Globus pallidus (tissue), 1 donor: ENCODE measurements around the gene THADA.
"Not testable (repeated sequence)": the region's sequence is repeated elsewhere in the genome, so short reads cannot be mapped to it uniquely, and the experiment has no call there.

Experiments used
- DNase-seq: peaks from one replicate; pipeline ENCODE4 v3.0.0-alpha.2; 2015; ENCODE audit warnings: low spot score

The THADA gene

DNA sequence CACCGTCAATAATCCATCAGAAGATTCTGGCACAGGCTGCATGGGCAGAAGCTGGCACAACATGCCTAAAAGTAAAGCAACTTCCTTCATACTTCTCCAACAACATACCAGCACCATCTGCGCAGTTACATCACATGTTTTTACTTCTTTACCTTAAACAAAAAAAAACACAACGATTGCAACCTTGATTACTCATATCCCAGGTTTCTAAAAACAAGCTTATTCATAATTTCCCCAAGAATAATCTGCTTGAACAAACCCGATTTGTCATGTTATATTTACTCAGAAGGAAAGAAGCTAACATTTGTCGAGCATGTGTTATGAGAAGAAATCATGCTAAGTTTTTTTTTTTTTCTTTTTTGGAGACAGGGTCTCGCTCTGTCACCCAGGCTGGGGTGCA lies 54.7 kb downstream of the THADA start:
- no peak for DNase-seq

DNA sequence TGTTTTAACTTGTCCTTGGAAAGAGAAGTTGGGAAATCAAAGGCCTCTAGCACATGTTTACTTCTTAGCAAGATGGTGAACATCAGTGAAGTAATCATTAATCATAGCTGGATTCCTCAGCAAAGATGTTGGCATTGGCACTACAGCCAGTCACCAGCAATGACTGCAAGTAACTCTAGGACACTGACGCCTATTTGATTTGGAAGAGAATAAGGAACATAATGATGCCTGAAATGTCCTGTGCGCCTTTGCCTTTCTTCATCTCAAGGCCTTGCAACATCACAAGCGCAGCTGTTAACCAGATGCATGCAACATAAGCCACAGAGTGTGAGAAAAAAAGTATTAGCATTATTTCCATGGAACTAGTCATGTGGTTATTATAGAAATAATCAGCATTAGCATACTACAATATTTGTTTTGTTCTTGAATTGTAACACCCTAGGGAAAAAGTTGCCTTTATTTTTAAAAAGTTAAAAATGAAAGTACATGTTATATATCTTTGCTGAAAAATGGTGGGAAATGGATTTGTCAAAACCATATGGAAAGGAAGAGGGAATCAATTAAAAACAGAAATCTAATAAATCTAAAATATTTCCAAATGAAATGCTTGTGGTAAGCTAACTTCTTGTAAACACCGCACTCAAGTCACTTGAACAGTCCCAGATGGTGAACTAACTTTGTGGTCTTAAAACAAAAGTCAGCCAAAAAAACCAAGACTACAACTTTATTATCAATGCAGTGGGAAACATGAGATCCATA lies 55.6 kb downstream of the THADA start:
- DNase-seq: no peak

DNA sequence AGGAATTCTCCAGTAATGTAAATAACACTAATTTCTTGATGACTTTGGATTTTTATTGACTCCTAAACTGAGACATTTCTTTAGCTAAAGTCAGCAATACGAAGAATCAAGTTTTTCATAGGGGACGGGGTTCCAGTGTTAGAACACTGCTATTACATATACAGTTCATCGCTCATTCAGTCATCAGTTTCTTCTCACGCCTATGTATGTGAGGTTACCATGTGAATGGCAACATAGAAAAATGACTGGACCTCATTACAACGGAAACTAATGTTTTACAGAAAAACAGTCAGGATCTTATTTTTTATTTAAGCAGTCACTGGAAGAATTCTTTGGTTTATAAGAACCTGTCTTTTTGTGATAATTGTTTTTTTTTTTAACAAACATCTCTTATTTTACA lies 56.4 kb downstream of the THADA start:
- DNase-seq: no peak

- DNase-seq: no peak
These were observed 57.7 kb downstream of the THADA start for GRCh38 chr2:43538034-43538670.

- DNase-seq: no peak
These were observed 58.7 kb downstream of the THADA start for GRCh38 chr2:43537137-43537536.

DNA sequence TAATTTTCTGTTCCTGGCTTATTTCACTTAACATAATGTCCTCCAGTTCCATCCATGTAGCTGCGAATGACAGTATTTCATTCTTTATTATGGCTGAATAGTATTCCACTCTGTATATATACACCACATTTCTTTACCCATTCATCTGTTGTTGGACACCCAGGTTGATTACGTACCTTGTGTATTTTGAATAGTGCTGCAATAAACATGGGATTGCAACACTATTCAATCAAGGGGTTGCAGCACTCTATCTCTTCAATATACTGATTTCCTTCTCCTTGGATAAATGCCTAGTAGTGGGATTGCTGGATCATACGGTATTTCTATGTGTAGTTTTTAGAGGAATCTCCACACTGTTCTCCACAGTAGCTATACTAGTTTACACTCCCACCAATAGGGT lies 61.3 kb downstream of the THADA start:
- no peak for DNase-seq

DNA sequence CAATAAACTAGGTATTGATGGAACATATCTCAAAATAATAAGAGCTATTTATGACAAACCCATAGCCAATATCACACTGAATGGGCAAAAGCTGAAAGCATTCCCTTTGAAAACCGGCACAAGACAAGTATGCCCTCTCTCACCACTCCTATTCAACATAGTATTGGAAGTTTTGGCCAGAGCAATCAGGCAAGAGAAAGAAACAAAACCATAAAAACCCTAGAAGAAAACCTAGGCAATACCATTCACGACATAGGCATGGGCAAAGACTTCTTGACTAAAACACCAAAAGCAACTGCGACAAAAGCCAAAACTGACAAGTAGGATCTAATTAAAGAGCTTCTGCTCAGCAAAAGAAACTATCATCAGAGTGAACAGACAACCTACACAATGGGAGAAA lies 63.3 kb downstream of the THADA start:
- DNase-seq: not testable (repeated sequence)

DNA sequence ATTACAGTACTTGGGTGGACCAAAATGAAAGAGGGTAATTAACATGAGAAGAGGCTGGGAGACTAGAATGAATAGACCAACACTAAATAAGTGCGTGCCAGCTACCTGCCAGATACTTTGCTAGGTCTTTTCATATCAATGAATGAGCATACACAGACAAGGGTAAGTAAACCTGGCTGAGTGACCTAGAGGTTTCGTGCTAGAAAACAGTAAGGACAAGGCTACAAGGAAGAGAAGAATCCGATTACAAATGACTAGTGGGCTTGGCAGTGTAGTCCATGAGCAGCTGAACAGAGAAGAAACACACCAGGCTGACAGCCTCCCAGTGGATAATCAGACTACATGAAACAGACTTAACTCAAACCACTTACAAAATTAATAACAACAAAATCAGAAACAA lies 64.6 kb downstream of the THADA start:
- no peak for DNase-seq

DNA sequence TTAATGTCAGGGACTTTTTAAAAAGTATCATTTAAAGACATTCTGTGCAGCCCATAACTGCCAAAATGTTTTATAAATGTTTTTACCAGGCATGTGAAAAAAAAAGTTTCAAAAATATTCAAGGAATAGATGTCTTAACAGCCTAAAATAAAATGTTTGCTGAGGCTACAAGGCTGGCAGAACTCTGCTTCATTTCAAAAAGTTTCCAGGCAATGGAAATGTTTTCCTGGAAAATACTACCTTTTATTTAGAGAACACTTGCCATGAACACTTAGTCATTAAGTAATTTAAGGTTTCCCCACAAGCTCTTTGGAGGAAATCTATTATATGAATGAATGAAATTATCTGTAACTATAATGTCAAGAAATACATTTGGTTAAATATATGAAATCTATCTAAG lies 68.8 kb downstream of the THADA start:
- no peak for DNase-seq

GRCh38 chr2:43525506-43525905 lies 70.3 kb downstream of the THADA start:
- DNase-seq: no peak

DNA sequence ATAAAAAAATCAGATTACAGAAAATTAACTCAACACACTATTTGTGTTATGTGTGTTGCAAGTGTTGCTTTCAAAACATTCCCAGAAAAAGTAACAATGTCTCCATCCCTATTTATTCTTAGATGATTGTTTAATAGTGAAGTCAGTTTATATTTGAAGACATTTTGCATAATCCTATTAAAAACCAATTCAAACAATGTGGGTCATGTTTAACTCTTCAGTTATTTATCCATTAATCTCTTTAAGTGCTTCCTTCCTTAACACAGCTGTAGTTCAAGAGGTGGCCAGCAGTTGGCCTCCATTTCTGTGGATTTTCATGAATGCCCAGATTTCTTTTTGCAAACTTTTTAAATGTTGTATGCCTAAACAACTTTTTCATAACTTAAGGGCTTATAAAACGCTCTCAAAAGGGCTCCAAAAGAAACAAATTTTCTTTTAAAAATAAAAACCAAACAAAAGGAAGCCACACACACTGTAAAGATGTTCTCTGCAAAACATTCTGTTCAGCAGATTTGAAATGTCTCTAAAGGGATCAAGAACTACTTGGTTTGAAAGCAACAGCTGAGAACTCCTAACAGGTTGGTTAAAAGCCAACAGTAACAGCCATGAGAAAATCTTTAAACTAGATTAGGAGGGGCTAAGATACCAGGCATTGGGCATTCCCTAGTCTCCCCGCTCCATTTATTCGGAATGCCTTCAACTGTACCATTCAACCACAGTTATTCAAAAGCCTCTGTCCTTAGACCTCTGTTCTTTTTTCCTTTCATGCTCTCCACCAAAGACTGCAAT lies 71.5 kb downstream of the THADA start:
- DNase-seq: no peak

GRCh38 chr2:43522177-43522576 lies 73.7 kb downstream of the THADA start:
- DNase-seq: no peak

DNA sequence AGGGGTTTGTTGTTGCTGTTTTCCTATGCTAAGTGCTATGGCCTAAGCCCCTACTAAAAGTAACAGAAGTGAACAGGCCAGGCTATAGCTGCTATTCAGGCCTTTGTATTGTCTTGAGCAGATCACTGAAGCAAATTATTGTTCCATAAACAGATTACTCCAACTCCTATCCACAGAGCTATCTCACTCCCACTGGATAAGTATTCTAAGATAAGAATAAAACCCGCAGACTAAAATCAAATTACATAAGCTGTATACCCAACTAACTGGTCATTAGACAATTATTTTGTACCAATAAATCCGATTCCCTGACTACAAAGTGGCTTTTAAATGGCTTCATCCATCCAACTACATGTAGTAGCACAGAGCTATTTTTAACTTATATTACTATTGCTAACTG lies 74.3 kb downstream of the THADA start:
- no peak for DNase-seq

GRCh38 chr2:43520919-43521318 lies 74.9 kb downstream of the THADA start:
- no peak for DNase-seq

- peak; percentile 18 for DNase-seq
These were observed 76.1 kb downstream of the THADA start for GRCh38 chr2:43519643-43520221.

GRCh38 chr2:43518718-43519117 lies 77.1 kb downstream of the THADA start:
- DNase-seq: no peak

DNA sequence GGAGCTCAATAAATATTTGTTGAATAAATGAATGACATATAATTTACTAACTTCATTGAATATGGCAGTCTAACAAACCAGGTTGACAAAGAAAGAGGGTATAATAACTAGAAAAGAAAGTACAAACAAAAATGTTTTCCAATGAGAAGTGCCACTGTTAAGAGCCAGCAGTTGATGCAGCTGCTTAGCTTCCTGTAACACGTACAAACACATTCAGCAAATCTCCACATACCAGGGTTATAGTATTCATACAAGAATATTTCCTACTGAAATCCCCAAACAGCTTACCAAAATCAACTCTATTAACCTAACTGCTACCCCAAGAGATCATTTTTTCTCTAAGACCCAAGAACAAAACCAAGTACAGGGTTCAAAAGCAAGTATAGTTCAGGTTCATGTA lies 77.7 kb downstream of the THADA start:
- no peak for DNase-seq

DNA sequence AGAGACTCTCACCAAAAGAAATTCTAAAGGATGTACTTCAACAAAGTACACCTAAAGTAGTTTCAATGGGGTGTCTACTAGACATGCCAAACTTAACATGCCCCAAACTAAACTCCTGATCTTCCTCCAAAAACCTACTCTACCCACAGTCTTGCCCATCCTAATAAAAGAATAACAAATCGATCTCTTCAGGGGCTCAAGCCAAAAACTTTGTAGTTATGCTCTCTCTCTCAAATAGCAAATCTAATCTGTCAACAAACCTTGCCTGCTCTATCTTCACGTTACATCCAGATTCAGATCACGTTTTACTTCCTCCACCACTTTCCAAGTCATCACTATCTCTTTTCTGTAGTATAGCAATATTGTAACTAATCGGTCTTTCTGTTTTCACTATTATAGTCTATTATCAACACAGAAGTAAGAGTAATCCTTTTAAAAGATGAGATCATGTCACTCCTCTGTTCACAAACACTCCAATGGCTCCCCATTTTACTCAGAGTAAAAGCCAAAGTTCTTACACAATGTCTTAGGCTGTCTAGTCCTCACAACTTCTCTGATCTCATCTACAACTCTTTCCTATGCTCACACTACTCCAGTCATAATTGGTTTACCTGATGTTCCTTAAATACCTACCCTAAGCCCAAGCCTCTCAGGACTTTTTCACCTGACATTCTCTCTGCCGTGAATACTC lies 79.9 kb downstream of the THADA start:
- no peak for DNase-seq

- DNase-seq: no peak
These were observed 80.6 kb downstream of the THADA start for GRCh38 chr2:43515248-43515647.

DNA sequence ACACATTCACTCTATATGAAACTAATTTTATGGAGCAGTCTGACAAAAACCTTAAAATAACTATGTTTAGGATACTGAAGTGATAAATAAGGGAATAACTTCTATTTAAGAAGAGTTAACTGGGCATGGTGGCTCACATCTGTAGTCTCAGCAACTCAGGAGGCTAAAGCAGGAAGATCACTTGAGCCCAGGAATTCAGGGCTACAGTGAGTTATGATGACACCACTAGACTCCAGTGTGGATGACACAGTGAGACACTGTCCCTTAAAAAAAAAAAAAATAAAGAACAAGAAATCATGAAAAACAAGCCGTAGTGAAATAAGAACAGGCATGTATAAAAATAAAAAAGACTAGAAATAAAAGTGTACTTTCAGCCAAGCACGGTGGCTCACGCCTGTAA lies 82.0 kb downstream of the THADA start:
- no peak for DNase-seq

- no peak for DNase-seq
These were observed 82.6 kb downstream of the THADA start for GRCh38 chr2:43513216-43513615.

DNA sequence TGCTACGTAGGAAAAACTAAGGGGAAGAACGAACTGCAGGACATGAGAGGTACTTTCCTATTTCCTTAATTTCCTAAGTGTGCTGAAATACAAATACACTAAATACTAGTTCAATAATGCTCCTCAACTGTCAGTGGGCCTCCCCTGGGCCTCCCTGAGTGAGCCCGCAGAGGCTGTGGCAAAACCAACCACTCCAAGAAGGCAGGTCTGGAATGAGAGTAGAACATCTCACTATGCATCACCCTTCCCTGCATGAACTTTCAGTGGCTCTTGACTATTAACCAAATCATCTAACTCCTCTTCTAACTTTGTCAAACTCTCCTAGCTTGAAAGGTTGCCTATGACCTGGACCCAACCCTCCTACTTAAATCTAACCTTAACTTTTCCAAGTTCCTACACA lies 84.6 kb downstream of the THADA start:
- DNase-seq: no peak
